Stimulated activated CD8-positive, alpha-beta memory T cell treated with anti-CD3 and anti-CD28 coated beads, Interleukin-15, amount 100 ng/mL, for 48 hours (primary cell): ENCODE measurements around the gene FKBP1A.

ENCODE experiments used
- DNase-seq, 2 donors: peaks; one replicate each; pipeline ENCODE4 v3.0.0-alpha.2; 2020; ENCODE audit warnings: low read depth in 2 of 2

The FKBP1A gene

GRCh38 chr20:1319051-1319450, 73.8 kb downstream of the FKBP1A start:
- DNase-seq = no peak
